ENCODE data around the gene SNRNP70. TPM values are rescaled to one million over a fixed set of nuclear protein-coding genes. Genes with fewer than 3 reads are reported as not detected.
"Not testable (repeated sequence)": the region's sequence is repeated elsewhere in the genome, so short reads cannot be mapped to it uniquely, and the experiment has no call there.

SNRNP70 gene
- total RNA-seq, 1 experiment from 2014 or later = 325 TPM

GRCh38 chr19:49142866-49143335, 57.6 kb downstream of the SNRNP70 start:
- CTCF ChIA-PET = interaction anchor here (1.0 to 2.2 kb wide), 2 partner anchors 8 to 56 kb away, joined by 3 to 11 read pairs; no protein-coding TSS in a partner anchor
- Mint-ChIP-seq H3K4me1 (ENCODE audit: low read depth, unreplicated experiment) (peaks cover 21% of the 10 kb centered on the region), H3K36me3 (ENCODE audit: insufficient read depth, unreplicated experiment) (peaks cover 12% of the 10 kb centered on the region), H3K4me3 (ENCODE audit: low read depth, unreplicated experiment) (peak overlapping the region; percentile 71), H3K9me3 (ENCODE audit: low read depth, unreplicated experiment) (no peaks in the 10 kb centered on the region), H3K27me3 (ENCODE audit: unreplicated experiment) (peaks cover 36% of the 10 kb centered on the region), H3K27ac (ENCODE audit: unreplicated experiment) (peak overlapping the region; percentile 21)
- peak; percentile 94 for DNase-seq
- intact Hi-C loops (cut with micrococcal nuclease; ENCODE audit: unreplicated experiment) = no loop called here
- no peak for TF ChIP-seq CTCF (IDR thresholded peaks at IDR 0.05; ENCODE audit: unreplicated experiment)
- BruUV-seq (replicated peaks) = no TSS peak

- intact Hi-C loops (cut with micrococcal nuclease; ENCODE audit: unreplicated experiment) = no loop called here
- peak; percentile 83 for DNase-seq
- Mint-ChIP-seq H3K27me3 (ENCODE audit: unreplicated experiment) (peaks cover 44% of the 10 kb centered on the region), H3K4me1 (ENCODE audit: low read depth, unreplicated experiment) (peaks cover 21% of the 10 kb centered on the region), H3K4me3 (ENCODE audit: low read depth, unreplicated experiment) (no peak overlapping the region), H3K9me3 (ENCODE audit: low read depth, unreplicated experiment) (no peaks in the 10 kb centered on the region), H3K36me3 (ENCODE audit: insufficient read depth, unreplicated experiment) (peaks cover 36% of the 10 kb centered on the region), H3K27ac (ENCODE audit: unreplicated experiment) (no peak overlapping the region)
- TF ChIP-seq CTCF (IDR thresholded peaks at IDR 0.05; ENCODE audit: unreplicated experiment) = peak; percentile 78
- no TSS peak for BruUV-seq (replicated peaks)
- CTCF ChIA-PET = interaction anchor here (0.7 to 1.3 kb wide), 3 partner anchors 26 to 53 kb away, joined by 3 to 4 read pairs (median 3); no protein-coding TSS in a partner anchor
These were observed 60.5 kb downstream of the SNRNP70 start for GRCh38 chr19:49145573-49146407.

- CTCF ChIA-PET = interaction anchor here (0.7 to 1.3 kb wide), 3 partner anchors 26 to 52 kb away, joined by 3 to 4 read pairs (median 3); no protein-coding TSS in a partner anchor
- H3K9me3 Mint-ChIP-seq (ENCODE audit: low read depth, unreplicated experiment); intact Hi-C loops (cut with micrococcal nuclease; ENCODE audit: unreplicated experiment); H3K27ac Mint-ChIP-seq (ENCODE audit: unreplicated experiment); BruUV-seq (replicated peaks); DNase-seq; H3K4me3 Mint-ChIP-seq (ENCODE audit: low read depth, unreplicated experiment): not testable (repeated sequence)
- Mint-ChIP-seq H3K36me3 (ENCODE audit: insufficient read depth, unreplicated experiment) (peaks cover 37% of the 10 kb centered on the region), H3K4me1 (ENCODE audit: low read depth, unreplicated experiment) (peaks cover 23% of the 10 kb centered on the region), H3K27me3 (ENCODE audit: unreplicated experiment) (peaks cover 48% of the 10 kb centered on the region)
These were observed 61.1 kb downstream of the SNRNP70 start for GRCh38 chr19:49146408-49146770.

- peaks cover 53% of the 10 kb centered on the region for H3K27me3 Mint-ChIP-seq (ENCODE audit: unreplicated experiment)
- H3K9me3 Mint-ChIP-seq (ENCODE audit: low read depth, unreplicated experiment) = peaks cover 2% of the 10 kb centered on the region
- CTCF ChIA-PET = interaction anchor here (1.2 to 1.7 kb wide), 3 partner anchors 9 to 77 kb away, joined by 4 to 9 read pairs (median 5); partner anchors contain the start of gene LIN7B
- peak overlapping the region; percentile 71 for H3K4me3 Mint-ChIP-seq (ENCODE audit: low read depth, unreplicated experiment)
- H3K27ac Mint-ChIP-seq (ENCODE audit: unreplicated experiment) = no peak overlapping the region
- BruUV-seq (replicated peaks) = no TSS peak
- peaks cover 18% of the 10 kb centered on the region for H3K4me1 Mint-ChIP-seq (ENCODE audit: low read depth, unreplicated experiment)
- intact Hi-C loops (cut with micrococcal nuclease; ENCODE audit: unreplicated experiment) = no loop called here
- no peak for TF ChIP-seq CTCF (IDR thresholded peaks at IDR 0.05; ENCODE audit: unreplicated experiment)
- peaks cover 43% of the 10 kb centered on the region for H3K36me3 Mint-ChIP-seq (ENCODE audit: insufficient read depth, unreplicated experiment)
- no peak for DNase-seq
These were observed 62.9 kb downstream of the SNRNP70 start for GRCh38 chr19:49148044-49148682.
